Liver (tissue), 9 donors: Measurements from ENCODE around the gene IGF1R. TPM values are rescaled to one million over a fixed set of nuclear protein-coding genes. Genes with fewer than 3 reads are reported as not detected.

ENCODE experiments used
- DNase-seq: peaks from one replicate; pipeline ENCODE4 v3.0.0-alpha.2; 2017; ENCODE audit warnings: low spot score
- H3K27ac ChIP-seq, 2 donors: one replicate each; pipeline ENCODE4 v1.7.0; 2013; ENCODE audit warnings: inconsistent platforms in 2 of 2, low read length in 2 of 2, control low read depth in 1 of 2, low read depth in 1 of 2, mild to moderate bottlenecking in 1 of 2
- H3K27me3 ChIP-seq, 4 donors: one replicate each; pipeline versions ENCODE4 v1.6.1 to v1.7.0; 2013; ENCODE audit warnings: low read length in 3 of 4, inconsistent platforms in 1 of 4, mild to moderate bottlenecking in 1 of 4, moderate library complexity in 1 of 4; ENCODE audit not compliant: control insufficient read depth in 4 of 4, insufficient read depth in 4 of 4
- H3K36me3 ChIP-seq, 4 donors: one replicate each; pipeline versions ENCODE4 v1.6.1 to v1.7.0; 2013; ENCODE audit warnings: low read length in 3 of 4, mild to moderate bottlenecking in 3 of 4, low read depth in 1 of 4, moderate library complexity in 1 of 4; ENCODE audit not compliant: control insufficient read depth in 4 of 4, insufficient read depth in 3 of 4
- H3K4me1 ChIP-seq, 4 donors: one replicate each; pipeline versions ENCODE4 v1.6.1 to v1.7.0; 2013; ENCODE audit warnings: low read length in 3 of 4, mild to moderate bottlenecking in 3 of 4, moderate library complexity in 1 of 4; ENCODE audit not compliant: control insufficient read depth in 4 of 4, insufficient read depth in 4 of 4
- H3K4me3 ChIP-seq, 3 donors: one replicate each; pipeline versions ENCODE4 v1.6.1 to v1.7.0; 2013; ENCODE audit warnings: low read length in 3 of 3, control low read depth in 1 of 3, low read depth in 1 of 3, mild to moderate bottlenecking in 1 of 3
- H3K9ac ChIP-seq, 2 donors: one replicate each; pipeline ENCODE4 v1.7.0; 2013; ENCODE audit warnings: low read length in 2 of 2, mild to moderate bottlenecking in 2 of 2, moderate library complexity in 2 of 2, control low read depth in 1 of 2, low read depth in 1 of 2
- H3K9me3 ChIP-seq, 4 donors: one replicate each; pipeline versions ENCODE4 v1.6.1 to v1.7.0; 2013; ENCODE audit warnings: low read length in 3 of 4; ENCODE audit not compliant: control insufficient read depth in 4 of 4
- EGR1 ChIP-seq, 2 donors: IDR thresholded peaks; 2 replicates each; pipeline ENCODE4 v1.6.1; 2016 to 2018; ENCODE audit warnings: antibody characterized with exemption in 2 of 2, low read depth in 2 of 2
- FOXA1 ChIP-seq: IDR thresholded peaks from 2 replicates; pipeline ENCODE4 v1.6.1; 2016; ENCODE audit warnings: antibody characterized with exemption
- FOXA2 ChIP-seq: IDR thresholded peaks from 2 replicates; pipeline ENCODE4 v1.6.1; 2016; ENCODE audit warnings: antibody characterized with exemption
- GABPA ChIP-seq, 2 donors: IDR thresholded peaks in 1 of 2; conservative IDR thresholded peaks in 1 of 2; 2 replicates each; pipeline ENCODE4 v1.6.1; 2016; ENCODE audit warnings: antibody characterized with exemption in 2 of 2, mild to moderate bottlenecking in 1 of 2, moderate library complexity in 1 of 2
- HNF4A ChIP-seq, 2 donors: conservative IDR thresholded peaks; 2 replicates each; pipeline ENCODE4 v1.6.1; 2016; ENCODE audit warnings: antibody characterized with exemption in 2 of 2, mild to moderate bottlenecking in 2 of 2
- HNF4G ChIP-seq: IDR thresholded peaks from 2 replicates; pipeline ENCODE4 v1.6.1; 2016; ENCODE audit warnings: antibody characterized with exemption
- JUND ChIP-seq, 2 donors: IDR thresholded peaks; 2 replicates each; pipeline ENCODE4 v1.6.1; 2016; ENCODE audit warnings: antibody characterized with exemption in 2 of 2
- NR2F2 ChIP-seq: IDR thresholded peaks from 2 replicates; pipeline ENCODE4 v1.6.1; 2016; ENCODE audit warnings: antibody characterized with exemption
- RAD21 ChIP-seq, 2 donors: IDR thresholded peaks; 2 replicates each; pipeline ENCODE4 v1.6.1; 2016; ENCODE audit warnings: antibody characterized with exemption in 2 of 2, mild to moderate bottlenecking in 2 of 2
- RXRA ChIP-seq, 2 donors: IDR thresholded peaks; 2 replicates each; pipeline ENCODE4 v1.6.1; 2017 to 2018; ENCODE audit warnings: antibody characterized with exemption in 2 of 2, mild to moderate bottlenecking in 1 of 2
- SP1 ChIP-seq: IDR thresholded peaks from 2 replicates; pipeline ENCODE4 v1.6.1; 2018; ENCODE audit warnings: antibody characterized with exemption, mild to moderate bottlenecking
- TAF1 ChIP-seq: conservative IDR thresholded peaks from 2 replicates; pipeline ENCODE4 v1.6.1; 2016; ENCODE audit warnings: antibody characterized with exemption, mild to moderate bottlenecking
- YY1 ChIP-seq: IDR thresholded peaks from 2 replicates; pipeline ENCODE4 v1.6.1; 2016; ENCODE audit warnings: antibody characterized with exemption, mild to moderate bottlenecking
- WGBS: extraction: QIAGEN DNeasy Blood & Tissue Kit; methylation state at CpG from one replicate; pipeline ENCODE4 v1.1.7; 2013; 5-methylcytosine and 5-hydroxymethylcytosine counted together
- polyA plus RNA-seq, 2 donors: library from polyadenylated mRNA; stranded (reverse) in 1 of 2; unstranded in 1 of 2; fragments of 200-250 nt in 1 of 2; fragments of >200 nt in 1 of 2; fragmentation: Nextera tagmentation in 1 of 2; extraction: Ambion mirVana in 1 of 2; gene quantifications; one replicate each; pipeline versions ENCODE4 v1.2.1 to v1.2.3, GENCODE V29; 2013 to 2015
- total RNA-seq, 2 donors: library from RNA; depleted of rRNA; stranded (reverse); fragments of >200 nt; gene quantifications; one replicate each; pipeline ENCODE4 v1.2.3, GENCODE V29; 2014
- TF ChIP-seq, protein P1 (sequence below): IDR thresholded peaks from 2 replicates; pipeline ENCODE4 v1.6.1; 2016; ENCODE audit warnings: antibody characterized with exemption, mild to moderate bottlenecking
- TF ChIP-seq, protein P2 (sequence below): IDR thresholded peaks from 2 replicates; pipeline ENCODE4 v1.6.1; 2016; ENCODE audit warnings: antibody characterized with exemption
- TF ChIP-seq, protein P3 (sequence below): fragments of 150-350 bp; IDR thresholded peaks from 2 replicates; pipeline ENCODE4 v1.5.1; 2017; ENCODE audit warnings: improper control_type of control experiment, low read depth, low read length; ENCODE audit not compliant: missing input control
- TF ChIP-seq, protein P4 (sequence below): IDR thresholded peaks from 2 replicates; pipeline ENCODE4 v1.6.1; 2016; ENCODE audit warnings: antibody characterized with exemption
- TF ChIP-seq, protein P5 (sequence below): IDR thresholded peaks from 2 replicates; pipeline ENCODE4 v1.6.1; 2016; ENCODE audit warnings: antibody characterized with exemption
- donor health status: healthy.
- donor health status: healthy.
- donor health status: healthy.
- donor health status: healthy.
- donor health status: healthy.

Gene IGF1R
- total and polyA plus RNA-seq, 4 donors = 0.69 to 10.3 (median 3.2) TPM

DNA sequence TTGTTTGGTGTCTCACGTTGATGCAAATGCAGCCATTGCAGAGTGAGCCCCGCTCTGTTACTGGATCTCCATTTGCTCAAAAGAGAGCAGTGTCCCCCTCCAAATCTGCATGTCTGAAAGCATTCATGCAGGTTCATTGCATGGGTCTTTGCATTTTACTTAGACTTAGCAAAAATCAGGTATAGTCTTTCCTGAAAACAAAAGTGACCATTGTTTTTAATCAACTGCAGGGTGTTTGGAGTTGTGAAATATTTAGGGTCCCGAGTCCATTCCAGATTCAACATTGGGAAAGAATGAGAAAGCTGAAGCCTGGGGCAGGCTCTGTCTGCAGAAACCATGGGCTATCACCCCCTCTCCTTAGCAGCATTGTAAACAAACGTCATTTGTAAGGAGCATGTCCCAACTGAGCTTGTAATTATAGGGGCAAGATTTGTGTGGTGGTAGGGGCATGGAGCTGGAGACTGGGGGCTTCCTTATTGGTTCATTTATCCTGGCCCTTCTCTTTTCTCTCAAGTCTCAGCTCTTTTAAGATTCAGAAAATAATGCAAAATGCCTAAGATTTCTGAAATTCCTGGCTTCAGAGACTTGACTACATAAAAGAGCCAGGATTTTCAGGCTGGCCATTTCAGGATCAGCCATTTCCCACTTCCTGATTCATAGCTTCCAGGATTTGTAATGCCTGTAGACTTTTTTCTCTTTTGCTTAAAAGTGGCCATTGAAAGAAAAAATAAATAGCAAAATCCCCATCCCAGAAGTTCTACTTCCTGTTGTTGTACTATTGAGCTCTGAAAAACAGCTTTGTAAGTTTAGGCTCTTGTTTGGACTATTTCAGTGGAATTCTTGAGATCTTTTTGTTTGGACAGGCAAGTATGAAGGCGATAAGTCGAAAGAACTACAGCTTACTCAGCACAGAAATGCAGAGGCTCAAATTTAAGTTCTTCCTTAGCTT is 23.0 kb downstream of the IGF1R start:
- TF ChIP-seq HNF4A (conservative IDR thresholded peaks at IDR 0.05) (no peak), TAF1 (no peak), YY1 (peak; percentile 43), FOXA1 (no peak)
- H3K9ac ChIP-seq = peak overlapping the region in 1 of 2 donors; percentile 13
- no peak for DNase-seq
- peaks cover 0 to 2% (median 0%) of the 10 kb centered on the region in 4 donors for H3K4me1 ChIP-seq
- H3K27ac ChIP-seq = peak overlapping the region; percentile 25 to 37
- H3K9me3 ChIP-seq = no peaks in the 10 kb centered on the region
- H3K4me3 ChIP-seq = no peak overlapping the region
- H3K36me3 ChIP-seq = no peaks in the 10 kb centered on the region
- 35% methylated on average over 6 of the region's 6 CpGs for WGBS
- no peaks in the 10 kb centered on the region for H3K27me3 ChIP-seq

DNA sequence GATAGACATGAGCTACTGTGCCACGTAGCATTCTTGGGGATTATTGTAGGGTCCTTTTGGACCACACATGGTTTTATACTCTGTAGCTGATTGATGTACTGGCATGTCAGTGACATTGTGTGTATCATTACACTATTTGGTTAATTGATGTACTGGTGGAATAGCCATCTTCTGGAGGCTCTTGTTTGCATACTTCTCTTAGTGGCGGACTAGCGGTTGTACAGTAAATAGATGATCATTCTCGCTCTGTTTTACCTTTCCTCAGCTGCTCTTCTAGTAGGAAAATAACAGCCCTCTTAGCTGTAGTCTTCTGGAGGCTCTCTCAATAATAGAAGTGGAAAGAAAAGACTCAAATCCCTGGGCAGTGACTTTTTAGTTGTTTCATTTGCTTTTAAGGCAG is 24.8 kb downstream of the IGF1R start:
- H3K9me3 ChIP-seq = no peaks in the 10 kb centered on the region
- H3K9ac ChIP-seq = no peak overlapping the region
- DNase-seq = no peak
- H3K27me3 ChIP-seq = no peaks in the 10 kb centered on the region
- H3K36me3 ChIP-seq = no peaks in the 10 kb centered on the region
- no peak overlapping the region for H3K27ac ChIP-seq
- WGBS = 59% methylated on average over 4 of the region's 4 CpGs
- peaks cover 0 to 2% (median 0%) of the 10 kb centered on the region in 4 donors for H3K4me1 ChIP-seq
- TF ChIP-seq RXRA (IDR thresholded peaks at IDR 0.05) (no peak), SP1 (no peak), HNF4G (no peak), EGR1 (IDR thresholded peaks at IDR 0.05; ENCODE audit: low read depth in 2 of 2) (no peak), RAD21 (IDR thresholded peaks at IDR 0.05) (no peak), GABPA (IDR thresholded peaks at IDR 0.05 in 1 of 2, conservative IDR thresholded peaks at IDR 0.05 in 1 of 2) (no peak), FOXA1 (no peak), NR2F2 (no peak), HNF4A (conservative IDR thresholded peaks at IDR 0.05) (no peak), YY1 (no peak), FOXA2 (no peak), JUND (IDR thresholded peaks at IDR 0.05) (no peak), TAF1 (no peak)
- TF ChIP-seq, protein P1, sequence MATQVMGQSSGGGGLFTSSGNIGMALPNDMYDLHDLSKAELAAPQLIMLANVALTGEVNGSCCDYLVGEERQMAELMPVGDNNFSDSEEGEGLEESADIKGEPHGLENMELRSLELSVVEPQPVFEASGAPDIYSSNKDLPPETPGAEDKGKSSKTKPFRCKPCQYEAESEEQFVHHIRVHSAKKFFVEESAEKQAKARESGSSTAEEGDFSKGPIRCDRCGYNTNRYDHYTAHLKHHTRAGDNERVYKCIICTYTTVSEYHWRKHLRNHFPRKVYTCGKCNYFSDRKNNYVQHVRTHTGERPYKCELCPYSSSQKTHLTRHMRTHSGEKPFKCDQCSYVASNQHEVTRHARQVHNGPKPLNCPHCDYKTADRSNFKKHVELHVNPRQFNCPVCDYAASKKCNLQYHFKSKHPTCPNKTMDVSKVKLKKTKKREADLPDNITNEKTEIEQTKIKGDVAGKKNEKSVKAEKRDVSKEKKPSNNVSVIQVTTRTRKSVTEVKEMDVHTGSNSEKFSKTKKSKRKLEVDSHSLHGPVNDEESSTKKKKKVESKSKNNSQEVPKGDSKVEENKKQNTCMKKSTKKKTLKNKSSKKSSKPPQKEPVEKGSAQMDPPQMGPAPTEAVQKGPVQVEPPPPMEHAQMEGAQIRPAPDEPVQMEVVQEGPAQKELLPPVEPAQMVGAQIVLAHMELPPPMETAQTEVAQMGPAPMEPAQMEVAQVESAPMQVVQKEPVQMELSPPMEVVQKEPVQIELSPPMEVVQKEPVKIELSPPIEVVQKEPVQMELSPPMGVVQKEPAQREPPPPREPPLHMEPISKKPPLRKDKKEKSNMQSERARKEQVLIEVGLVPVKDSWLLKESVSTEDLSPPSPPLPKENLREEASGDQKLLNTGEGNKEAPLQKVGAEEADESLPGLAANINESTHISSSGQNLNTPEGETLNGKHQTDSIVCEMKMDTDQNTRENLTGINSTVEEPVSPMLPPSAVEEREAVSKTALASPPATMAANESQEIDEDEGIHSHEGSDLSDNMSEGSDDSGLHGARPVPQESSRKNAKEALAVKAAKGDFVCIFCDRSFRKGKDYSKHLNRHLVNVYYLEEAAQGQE = no peak
- TF ChIP-seq, protein P2, sequence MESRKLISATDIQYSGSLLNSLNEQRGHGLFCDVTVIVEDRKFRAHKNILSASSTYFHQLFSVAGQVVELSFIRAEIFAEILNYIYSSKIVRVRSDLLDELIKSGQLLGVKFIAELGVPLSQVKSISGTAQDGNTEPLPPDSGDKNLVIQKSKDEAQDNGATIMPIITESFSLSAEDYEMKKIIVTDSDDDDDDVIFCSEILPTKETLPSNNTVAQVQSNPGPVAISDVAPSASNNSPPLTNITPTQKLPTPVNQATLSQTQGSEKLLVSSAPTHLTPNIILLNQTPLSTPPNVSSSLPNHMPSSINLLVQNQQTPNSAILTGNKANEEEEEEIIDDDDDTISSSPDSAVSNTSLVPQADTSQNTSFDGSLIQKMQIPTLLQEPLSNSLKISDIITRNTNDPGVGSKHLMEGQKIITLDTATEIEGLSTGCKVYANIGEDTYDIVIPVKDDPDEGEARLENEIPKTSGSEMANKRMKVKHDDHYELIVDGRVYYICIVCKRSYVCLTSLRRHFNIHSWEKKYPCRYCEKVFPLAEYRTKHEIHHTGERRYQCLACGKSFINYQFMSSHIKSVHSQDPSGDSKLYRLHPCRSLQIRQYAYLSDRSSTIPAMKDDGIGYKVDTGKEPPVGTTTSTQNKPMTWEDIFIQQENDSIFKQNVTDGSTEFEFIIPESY = no peak
- TF ChIP-seq, protein P3, sequence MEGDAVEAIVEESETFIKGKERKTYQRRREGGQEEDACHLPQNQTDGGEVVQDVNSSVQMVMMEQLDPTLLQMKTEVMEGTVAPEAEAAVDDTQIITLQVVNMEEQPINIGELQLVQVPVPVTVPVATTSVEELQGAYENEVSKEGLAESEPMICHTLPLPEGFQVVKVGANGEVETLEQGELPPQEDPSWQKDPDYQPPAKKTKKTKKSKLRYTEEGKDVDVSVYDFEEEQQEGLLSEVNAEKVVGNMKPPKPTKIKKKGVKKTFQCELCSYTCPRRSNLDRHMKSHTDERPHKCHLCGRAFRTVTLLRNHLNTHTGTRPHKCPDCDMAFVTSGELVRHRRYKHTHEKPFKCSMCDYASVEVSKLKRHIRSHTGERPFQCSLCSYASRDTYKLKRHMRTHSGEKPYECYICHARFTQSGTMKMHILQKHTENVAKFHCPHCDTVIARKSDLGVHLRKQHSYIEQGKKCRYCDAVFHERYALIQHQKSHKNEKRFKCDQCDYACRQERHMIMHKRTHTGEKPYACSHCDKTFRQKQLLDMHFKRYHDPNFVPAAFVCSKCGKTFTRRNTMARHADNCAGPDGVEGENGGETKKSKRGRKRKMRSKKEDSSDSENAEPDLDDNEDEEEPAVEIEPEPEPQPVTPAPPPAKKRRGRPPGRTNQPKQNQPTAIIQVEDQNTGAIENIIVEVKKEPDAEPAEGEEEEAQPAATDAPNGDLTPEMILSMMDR = no peak
- TF ChIP-seq, protein P4, sequence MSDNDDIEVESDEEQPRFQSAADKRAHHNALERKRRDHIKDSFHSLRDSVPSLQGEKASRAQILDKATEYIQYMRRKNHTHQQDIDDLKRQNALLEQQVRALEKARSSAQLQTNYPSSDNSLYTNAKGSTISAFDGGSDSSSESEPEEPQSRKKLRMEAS = no peak
- TF ChIP-seq, protein P5, sequence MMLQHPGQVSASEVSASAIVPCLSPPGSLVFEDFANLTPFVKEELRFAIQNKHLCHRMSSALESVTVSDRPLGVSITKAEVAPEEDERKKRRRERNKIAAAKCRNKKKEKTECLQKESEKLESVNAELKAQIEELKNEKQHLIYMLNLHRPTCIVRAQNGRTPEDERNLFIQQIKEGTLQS = no peak
- H3K4me3 ChIP-seq = no peak overlapping the region
